Omental fat pad (tissue), 4 donors: ENCODE results near the gene SPIRE2. TPM values are rescaled to one million over a fixed set of nuclear protein-coding genes. Genes with fewer than 3 reads are reported as not detected.
"Not testable (repeated sequence)": the region's sequence is repeated elsewhere in the genome, so short reads cannot be mapped to it uniquely, and the experiment has no call there.

Source experiments
- ATAC-seq: fragments of 150-250 bp; one replicate; pipeline ENCODE4 v1.9.1; 2016; ENCODE audit warnings: mild to moderate bottlenecking, moderate library complexity; ENCODE audit not compliant: low FRiP score
- DNase-seq: peaks from one replicate; pipeline ENCODE4 v3.0.0-alpha.2; 2019; ENCODE audit warnings: low spot score
- CTCF ChIP-seq, 3 donors: fragments of 450-650 bp; IDR thresholded peaks; one replicate each; pipeline ENCODE4 v1.5.1; 2016 to 2017; ENCODE audit warnings: antibody characterized with exemption in 3 of 3, mild to moderate bottlenecking in 3 of 3, moderate library complexity in 2 of 3
- total RNA-seq, 4 donors: library from RNA; depleted of rRNA; stranded (reverse); fragments of >200 nt; gene quantifications; one replicate each; pipeline ENCODE4 v1.1.0, GENCODE V29; 2016

The SPIRE2 gene
- total RNA-seq, 4 donors from 2014 or later: 2.4 to 4.8 (median 3.2) TPM

- ATAC-seq (no peak), DNase-seq (no peak)
- no peak for TF ChIP-seq CTCF (IDR thresholded peaks at IDR 0.05)
These were observed 41.6 kb upstream of the SPIRE2 start for GRCh38 chr16:89786474-89787364.

- TF ChIP-seq CTCF (IDR thresholded peaks at IDR 0.05): no peak
- ATAC-seq: no peak
- DNase-seq: no peak
These were observed 40.9 kb upstream of the SPIRE2 start for GRCh38 chr16:89787365-89787805.

GRCh38 chr16:89791278-89791995, 36.8 kb upstream of the SPIRE2 start:
- DNase-seq (no peak), ATAC-seq (no peak)
- no peak for TF ChIP-seq CTCF (IDR thresholded peaks at IDR 0.05)

GRCh38 chr16:89793092-89793491, 35.2 kb upstream of the SPIRE2 start:
- not testable (repeated sequence) for ATAC-seq, DNase-seq

GRCh38 chr16:89793955-89794354, 34.3 kb upstream of the SPIRE2 start:
- no peak for DNase-seq
- TF ChIP-seq CTCF (IDR thresholded peaks at IDR 0.05): no peak
- no peak for ATAC-seq

GRCh38 chr16:89795676-89796075, 32.6 kb upstream of the SPIRE2 start:
- ATAC-seq (no peak), DNase-seq (no peak)
- TF ChIP-seq CTCF (IDR thresholded peaks at IDR 0.05): no peak

GRCh38 chr16:89796104-89796503, 32.2 kb upstream of the SPIRE2 start:
- no peak for ATAC-seq
- no peak for TF ChIP-seq CTCF (IDR thresholded peaks at IDR 0.05)
- DNase-seq: no peak
